WI38 (cell line): Measurements from ENCODE around the gene MPV17L2.

Experiments
- H3K4me3 ChIP-seq: 2 replicates; pipeline ENCODE4 v1.5.1; 2011; ENCODE audit warnings: low read depth, mild to moderate bottlenecking, control low read depth, low read length
- TF ChIP-seq, protein P1 (sequence below): IDR thresholded peaks from 2 replicates; pipeline ENCODE4 v1.5.1; 2012; ENCODE audit warnings: low read depth, mild to moderate bottlenecking, control low read depth, low read length

Gene MPV17L2

DNA sequence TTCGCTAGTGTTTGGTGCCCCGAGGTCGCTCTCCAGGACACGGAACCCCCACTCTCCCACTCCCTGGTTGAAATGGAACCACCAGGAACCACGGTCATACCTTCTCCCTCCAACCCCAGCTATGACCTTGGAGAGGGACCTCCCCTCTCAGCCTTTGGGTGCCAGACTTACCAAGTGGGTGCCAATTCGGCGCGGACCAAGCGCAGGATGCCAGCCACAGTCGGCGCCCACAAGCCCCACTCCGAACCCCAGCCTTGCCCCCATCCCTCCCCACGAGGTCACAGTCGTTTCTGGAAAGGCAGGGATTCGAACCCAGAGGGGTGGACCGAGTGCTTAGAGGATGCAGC lies 32.3 kb downstream of the MPV17L2 start:
- H3K4me3 ChIP-seq = no peak overlapping the region
- TF ChIP-seq, protein P1, sequence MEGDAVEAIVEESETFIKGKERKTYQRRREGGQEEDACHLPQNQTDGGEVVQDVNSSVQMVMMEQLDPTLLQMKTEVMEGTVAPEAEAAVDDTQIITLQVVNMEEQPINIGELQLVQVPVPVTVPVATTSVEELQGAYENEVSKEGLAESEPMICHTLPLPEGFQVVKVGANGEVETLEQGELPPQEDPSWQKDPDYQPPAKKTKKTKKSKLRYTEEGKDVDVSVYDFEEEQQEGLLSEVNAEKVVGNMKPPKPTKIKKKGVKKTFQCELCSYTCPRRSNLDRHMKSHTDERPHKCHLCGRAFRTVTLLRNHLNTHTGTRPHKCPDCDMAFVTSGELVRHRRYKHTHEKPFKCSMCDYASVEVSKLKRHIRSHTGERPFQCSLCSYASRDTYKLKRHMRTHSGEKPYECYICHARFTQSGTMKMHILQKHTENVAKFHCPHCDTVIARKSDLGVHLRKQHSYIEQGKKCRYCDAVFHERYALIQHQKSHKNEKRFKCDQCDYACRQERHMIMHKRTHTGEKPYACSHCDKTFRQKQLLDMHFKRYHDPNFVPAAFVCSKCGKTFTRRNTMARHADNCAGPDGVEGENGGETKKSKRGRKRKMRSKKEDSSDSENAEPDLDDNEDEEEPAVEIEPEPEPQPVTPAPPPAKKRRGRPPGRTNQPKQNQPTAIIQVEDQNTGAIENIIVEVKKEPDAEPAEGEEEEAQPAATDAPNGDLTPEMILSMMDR = no peak

DNA sequence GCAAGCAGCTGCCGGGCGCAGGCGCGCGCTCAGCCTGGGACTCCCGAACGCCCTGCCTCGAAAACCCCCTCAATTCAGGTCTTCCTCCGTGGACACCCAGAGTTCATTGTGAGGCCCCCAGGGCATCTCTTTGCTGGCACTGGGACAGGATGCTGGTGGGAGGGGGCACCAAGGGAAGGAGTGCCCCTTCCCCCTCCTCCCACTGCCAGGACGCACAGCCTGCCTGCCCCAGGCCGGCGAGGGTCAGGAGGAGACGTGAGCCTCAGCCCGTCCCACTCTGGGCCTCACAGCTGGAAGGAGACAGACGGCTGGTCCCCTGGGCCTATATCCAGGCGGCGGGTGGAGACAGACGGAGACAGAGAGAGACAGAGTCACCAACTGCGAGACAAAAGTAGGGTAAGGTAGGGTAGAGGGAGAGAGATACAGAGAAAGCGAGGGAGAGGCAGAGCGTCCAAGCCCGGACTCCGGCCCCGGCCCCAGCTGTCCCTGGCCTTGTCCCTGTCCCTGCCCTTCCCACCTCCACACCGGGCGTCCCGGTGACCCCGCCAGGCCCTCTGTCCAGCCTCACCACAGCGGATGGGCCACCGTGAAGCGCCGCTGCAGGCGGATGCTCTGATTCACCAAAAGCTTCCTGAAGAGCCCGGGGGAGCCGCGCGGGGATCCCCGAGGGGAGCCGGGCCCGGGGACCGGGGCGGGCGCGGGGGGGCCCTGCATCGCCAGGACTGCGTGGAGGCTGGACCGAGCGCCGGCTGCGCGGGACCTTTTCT lies 32.9 kb downstream of the MPV17L2 start, which contains the start of gene PDE4C:
TSS of gene PDE4C (minus strand) at position 737 of the 767 bp plus-strand sequence. CDS start at position 714, 23 bp downstream.
- H3K4me3 ChIP-seq = no peak within 1 kb of the TSS

GRCh38 chr19:18226956-18227780 lies 34.1 kb downstream of the MPV17L2 start:
- no peak overlapping the region for H3K4me3 ChIP-seq
- TF ChIP-seq, protein P1 = no peak

More for the DNA sequence above, 32.9 kb downstream of the MPV17L2 start, which contains the start of gene PDE4C:
- TF ChIP-seq, protein P1 = no peak

DNA sequence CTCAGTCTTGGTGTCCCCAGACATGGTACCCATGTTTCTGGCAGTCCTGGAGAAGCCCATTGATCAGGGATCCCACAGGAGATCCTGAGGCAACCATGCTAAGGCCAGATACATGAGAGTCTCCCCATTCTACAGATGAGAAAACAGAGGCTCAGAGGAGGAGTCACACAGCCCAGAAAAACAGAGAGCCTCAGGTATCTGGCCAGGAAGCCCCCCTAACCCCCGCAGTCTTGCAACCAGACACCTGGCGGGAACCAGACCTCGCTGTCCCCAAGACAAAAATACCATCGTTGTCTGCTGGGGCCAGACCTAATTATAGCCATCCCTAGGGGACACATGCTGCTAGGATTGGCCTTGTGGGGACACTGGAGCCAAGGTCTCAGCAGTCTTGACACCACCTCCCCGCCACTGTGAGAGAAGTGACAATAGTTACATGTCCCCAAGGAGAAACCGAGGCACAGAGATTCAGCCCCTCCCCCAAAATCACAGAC lies 34.8 kb downstream of the MPV17L2 start:
- TF ChIP-seq, protein P1 = no peak
- no peak overlapping the region for H3K4me3 ChIP-seq

DNA sequence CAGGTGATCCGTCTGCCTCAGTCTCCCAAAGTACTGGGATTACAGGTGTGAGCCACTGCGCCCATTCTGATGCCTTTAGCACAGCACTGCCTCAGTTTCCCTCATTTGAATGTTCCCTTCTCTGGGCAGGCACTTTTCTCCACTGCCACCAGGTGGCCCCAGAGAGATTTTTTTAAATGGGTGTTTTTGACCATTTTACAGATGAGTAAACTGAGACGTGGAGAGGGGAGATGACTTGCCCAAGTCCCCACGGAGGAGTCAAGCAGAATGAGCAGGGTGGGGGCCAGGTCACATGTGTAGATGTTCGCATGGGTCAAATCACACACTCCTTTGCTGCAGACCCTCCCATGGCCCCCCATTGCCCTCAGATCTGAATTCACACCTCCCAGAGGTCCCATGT lies 36.5 kb downstream of the MPV17L2 start:
- no peak overlapping the region for H3K4me3 ChIP-seq
- TF ChIP-seq, protein P1 = peak; percentile 42

- H3K4me3 ChIP-seq = no peak overlapping the region
- TF ChIP-seq, protein P1 = no peak
These were observed 36.9 kb downstream of the MPV17L2 start for GRCh38 chr19:18229915-18230314.
